WERI-Rb-1 (cell line): ENCODE results near the gene APOO.

Source experiments
- DNase-seq: peaks from one replicate; pipeline ENCODE4 v3.0.0-alpha.2; 2020
- H3K27ac ChIP-seq: fragments of 250-450 bp; sonication (Bioruptor Pico); 2 replicates; pipeline ENCODE4 v1.5.1; 2020; ENCODE audit warnings: mild to moderate bottlenecking, moderate library complexity
- H3K27me3 ChIP-seq: fragments of 250-450 bp; sonication (Bioruptor Pico); 2 replicates; pipeline ENCODE4 v1.5.1; 2021; ENCODE audit warnings: mild to moderate bottlenecking, low read depth, moderate library complexity; ENCODE audit not compliant: insufficient read depth, severe bottlenecking
- H3K36me3 ChIP-seq: fragments of 250-450 bp; sonication (Bioruptor Pico); 2 replicates; pipeline ENCODE4 v1.5.1; 2020; ENCODE audit warnings: mild to moderate bottlenecking, moderate library complexity
- H3K4me3 ChIP-seq: 2 replicates; pipeline ENCODE4 v1.5.1; 2011; ENCODE audit warnings: low read depth, mild to moderate bottlenecking, control low read depth, low read length
- H3K9me3 ChIP-seq: fragments of 250-450 bp; sonication (Bioruptor Pico); 2 replicates; pipeline ENCODE4 v1.5.1; 2021; ENCODE audit warnings: mild to moderate bottlenecking, moderate library complexity; ENCODE audit not compliant: severe bottlenecking
- CTCF ChIP-seq: IDR thresholded peaks from 2 replicates; pipeline ENCODE4 v1.5.1; 2011; ENCODE audit warnings: low read depth, mild to moderate bottlenecking, control low read depth, inconsistent platforms, low read length

APOO gene

GRCh38 chrX:23826216-23826615, 81.5 kb downstream of the APOO start:
- DNase-seq, result no peak
- no peaks in the 10 kb centered on the region for H3K9me3 ChIP-seq
- no peak overlapping the region for H3K4me3 ChIP-seq
- no peaks in the 10 kb centered on the region for H3K36me3 ChIP-seq
- H3K27me3 ChIP-seq, result peaks cover 10% of the 10 kb centered on the region
- no peak overlapping the region for H3K27ac ChIP-seq
- no peak for TF ChIP-seq CTCF

GRCh38 chrX:23825675-23826074, 82.1 kb downstream of the APOO start:
- H3K27ac ChIP-seq, result no peak overlapping the region
- DNase-seq, result no peak
- H3K9me3 ChIP-seq, result no peaks in the 10 kb centered on the region
- TF ChIP-seq CTCF, result no peak
- H3K36me3 ChIP-seq, result no peaks in the 10 kb centered on the region
- no peak overlapping the region for H3K4me3 ChIP-seq
- H3K27me3 ChIP-seq, result peaks cover 10% of the 10 kb centered on the region

GRCh38 chrX:23822841-23823240, 84.9 kb downstream of the APOO start:
- DNase-seq, result no peak
- Histone ChIP-seq H3K27ac (no peak overlapping the region), H3K9me3 (no peaks in the 10 kb centered on the region), H3K27me3 (no peaks in the 10 kb centered on the region), H3K36me3 (no peaks in the 10 kb centered on the region), H3K4me3 (no peak overlapping the region)
- no peak for TF ChIP-seq CTCF

- Histone ChIP-seq H3K36me3 (no peaks in the 10 kb centered on the region), H3K27me3 (no peaks in the 10 kb centered on the region), H3K4me3 (no peak overlapping the region), H3K9me3 (no peaks in the 10 kb centered on the region), H3K27ac (no peak overlapping the region)
- no peak for TF ChIP-seq CTCF
- no peak for DNase-seq
Measured at GRCh38 chrX:23822397-23822796, 85.3 kb downstream of the APOO start.

- H3K27ac ChIP-seq, result no peak overlapping the region
Measured at GRCh38 chrX:23821847-23822246, 85.9 kb downstream of the APOO start.

More at GRCh38 chrX:23821847-23822246, 85.9 kb downstream of the APOO start:
- H3K4me3 ChIP-seq, result no peak overlapping the region
- no peaks in the 10 kb centered on the region for H3K9me3 ChIP-seq
- H3K36me3 ChIP-seq, result no peaks in the 10 kb centered on the region
- no peak for DNase-seq
- H3K27me3 ChIP-seq, result no peaks in the 10 kb centered on the region
- no peak for TF ChIP-seq CTCF
